Neural progenitor cell (in vitro differentiated cells): ENCODE measurements around the gene RBBP7.

Experiments
- CTCF ChIP-seq: fragments of 200-600 bp; sonication (generic); IDR thresholded peaks from 2 replicates; pipeline ENCODE4 v1.5.1; 2017; ENCODE audit warnings: antibody characterized with exemption, mild to moderate bottlenecking
- EZH2 ChIP-seq: fragments of 200-600 bp; sonication (generic); IDR thresholded peaks from 2 replicates; pipeline ENCODE4 v1.6.1; 2017; ENCODE audit warnings: antibody characterized with exemption, mild to moderate bottlenecking, moderate library complexity
- EZH2phosphoT487 ChIP-seq: fragments of 200-600 bp; sonication (generic); IDR thresholded peaks from 2 replicates; pipeline ENCODE4 v1.6.1; 2017; ENCODE audit warnings: antibody characterized with exemption

DNA sequence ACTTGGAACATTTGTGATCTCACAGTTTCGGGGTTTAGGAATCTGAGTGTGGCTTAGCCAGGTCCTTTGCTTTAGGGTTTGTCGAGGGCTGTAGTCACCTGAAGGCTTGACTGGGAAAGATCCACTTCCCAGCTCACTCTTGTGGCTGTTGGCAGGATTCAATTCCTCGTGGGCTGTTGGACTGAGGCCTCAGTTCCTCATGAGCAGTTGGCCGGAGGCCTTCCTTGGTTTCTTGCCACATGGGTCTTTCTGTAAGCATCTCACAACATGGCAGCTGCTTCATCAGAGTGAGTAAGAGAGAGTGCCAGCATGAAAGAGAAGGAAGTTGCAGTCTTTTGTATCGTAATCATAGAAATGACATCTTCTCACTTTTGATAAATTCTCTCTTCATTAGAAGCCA is 72.8 kb downstream of the RBBP7 start:
- TF ChIP-seq CTCF (no peak), EZH2phosphoT487 (no peak), EZH2 (no peak)
